ENCODE data around the gene PLA2G4E. TPM values are rescaled to one million over a fixed set of nuclear protein-coding genes. Genes with fewer than 3 reads are reported as not detected.

Gene PLA2G4E
- total and polyA plus RNA-seq, 8 donors = 0.78 TPM; not detected in 7

GRCh38 chr15:41994171-41994650, 26.6 kb downstream of the PLA2G4E start:
- DNase-seq = no peak
- intact Hi-C loops (cut with DNase I; ENCODE audit: low total_unique reads) = no loop called here
- H3K27ac ChIP-seq = no peak overlapping the region

GRCh38 chr15:41993472-41994170, 27.2 kb downstream of the PLA2G4E start:
- Histone ChIP-seq H3K27ac (no peak overlapping the region), H3K4me3 (no peak overlapping the region), H3K27me3 (no peaks in the 10 kb centered on the region), H3K4me1 (no peaks in the 10 kb centered on the region), H3K9me3 (no peaks in the 10 kb centered on the region), H3K36me3 (no peaks in the 10 kb centered on the region)
- DNase-seq = peak in 1 of 2 donors; percentile 32
- 71 to 78% (median 76%) methylated on average over 11 of the region's 11 CpGs for WGBS, 5 donors
- TF ChIP-seq CTCF (IDR thresholded peaks at IDR 0.05) (no peak), POLR2A (IDR thresholded peaks at IDR 0.05) (no peak)
- intact Hi-C loops (cut with DNase I; ENCODE audit: low total_unique reads) = no loop called here

More at GRCh38 chr15:41994171-41994650, 26.6 kb downstream of the PLA2G4E start:
- TF ChIP-seq POLR2AphosphoS5 (IDR thresholded peaks at IDR 0.05) (no peak), CTCF (IDR thresholded peaks at IDR 0.05) (no peak), EP300 (IDR thresholded peaks at IDR 0.05) (no peak), POLR2A (IDR thresholded peaks at IDR 0.05) (no peak)
- Histone ChIP-seq H3K36me3 (no peaks in the 10 kb centered on the region), H3K27me3 (no peaks in the 10 kb centered on the region), H3K4me3 (no peak overlapping the region), H3K9me3 (no peaks in the 10 kb centered on the region), H3K4me1 (no peaks in the 10 kb centered on the region)
- 72 to 84% (median 83%) methylated on average over 5 of the region's 5 CpGs for WGBS, 5 donors

GRCh38 chr15:41992803-41993190, 28.0 kb downstream of the PLA2G4E start:
- no peaks in the 10 kb centered on the region for H3K4me1 ChIP-seq
- no peak overlapping the region for H3K4me3 ChIP-seq
- DNase-seq = no peak
- intact Hi-C loops (cut with DNase I; ENCODE audit: low total_unique reads) = no loop called here
- no peaks in the 10 kb centered on the region for H3K9me3 ChIP-seq
- 77 to 85% (median 83%) methylated on average over 6 to 7 of the region's 7 CpGs for WGBS, 5 donors
- no peak overlapping the region for H3K27ac ChIP-seq
- no peaks in the 10 kb centered on the region for H3K36me3 ChIP-seq
- TF ChIP-seq POLR2A (IDR thresholded peaks at IDR 0.05) (no peak), CTCF (IDR thresholded peaks at IDR 0.05) (no peak), EP300 (IDR thresholded peaks at IDR 0.05) (no peak), POLR2AphosphoS5 (IDR thresholded peaks at IDR 0.05) (no peak)
- no peaks in the 10 kb centered on the region for H3K27me3 ChIP-seq

- intact Hi-C loops (cut with DNase I; ENCODE audit: low total_unique reads) = no loop called here
- TF ChIP-seq EP300 (IDR thresholded peaks at IDR 0.05) (no peak), CTCF (IDR thresholded peaks at IDR 0.05) (no peak), POLR2A (IDR thresholded peaks at IDR 0.05) (no peak), POLR2AphosphoS5 (IDR thresholded peaks at IDR 0.05) (no peak)
- 84 to 91% (median 90%) methylated on average over 14 to 18 of the region's 18 CpGs for WGBS, 5 donors
Measured at GRCh38 chr15:41992151-41992802, 28.6 kb downstream of the PLA2G4E start.

More at GRCh38 chr15:41992151-41992802, 28.6 kb downstream of the PLA2G4E start:
- H3K4me3 ChIP-seq = no peak overlapping the region
- no peak overlapping the region for H3K27ac ChIP-seq
- no peaks in the 10 kb centered on the region for H3K9me3 ChIP-seq
- no peak for DNase-seq
- no peaks in the 10 kb centered on the region for H3K4me1 ChIP-seq
- H3K36me3 ChIP-seq = no peaks in the 10 kb centered on the region
- H3K27me3 ChIP-seq = no peaks in the 10 kb centered on the region
